Muscle of back (tissue), 11 donors: ENCODE results near the gene PTDSS2. TPM values are rescaled to one million over a fixed set of nuclear protein-coding genes. Genes with fewer than 3 reads are reported as not detected.
"Not testable (repeated sequence)": the region's sequence is repeated elsewhere in the genome, so short reads cannot be mapped to it uniquely, and the experiment has no call there.

Source experiments
- DNase-seq, 3 donors: peaks; one replicate each; pipeline versions ENCODE4 v3.0.0 to v3.0.0-alpha.2; 2013
- polyA plus RNA-seq, 10 donors: library from polyadenylated mRNA; unstranded; fragments of 120-200 nt; gene quantifications; one replicate each; pipeline ENCODE4 v1.2.1, GENCODE V29; 2013; ENCODE audit not compliant: insufficient read length in 10 of 10

Gene PTDSS2
- polyA plus RNA-seq, 10 donors = 23.4 to 31.7 (median 28.1) TPM

DNA sequence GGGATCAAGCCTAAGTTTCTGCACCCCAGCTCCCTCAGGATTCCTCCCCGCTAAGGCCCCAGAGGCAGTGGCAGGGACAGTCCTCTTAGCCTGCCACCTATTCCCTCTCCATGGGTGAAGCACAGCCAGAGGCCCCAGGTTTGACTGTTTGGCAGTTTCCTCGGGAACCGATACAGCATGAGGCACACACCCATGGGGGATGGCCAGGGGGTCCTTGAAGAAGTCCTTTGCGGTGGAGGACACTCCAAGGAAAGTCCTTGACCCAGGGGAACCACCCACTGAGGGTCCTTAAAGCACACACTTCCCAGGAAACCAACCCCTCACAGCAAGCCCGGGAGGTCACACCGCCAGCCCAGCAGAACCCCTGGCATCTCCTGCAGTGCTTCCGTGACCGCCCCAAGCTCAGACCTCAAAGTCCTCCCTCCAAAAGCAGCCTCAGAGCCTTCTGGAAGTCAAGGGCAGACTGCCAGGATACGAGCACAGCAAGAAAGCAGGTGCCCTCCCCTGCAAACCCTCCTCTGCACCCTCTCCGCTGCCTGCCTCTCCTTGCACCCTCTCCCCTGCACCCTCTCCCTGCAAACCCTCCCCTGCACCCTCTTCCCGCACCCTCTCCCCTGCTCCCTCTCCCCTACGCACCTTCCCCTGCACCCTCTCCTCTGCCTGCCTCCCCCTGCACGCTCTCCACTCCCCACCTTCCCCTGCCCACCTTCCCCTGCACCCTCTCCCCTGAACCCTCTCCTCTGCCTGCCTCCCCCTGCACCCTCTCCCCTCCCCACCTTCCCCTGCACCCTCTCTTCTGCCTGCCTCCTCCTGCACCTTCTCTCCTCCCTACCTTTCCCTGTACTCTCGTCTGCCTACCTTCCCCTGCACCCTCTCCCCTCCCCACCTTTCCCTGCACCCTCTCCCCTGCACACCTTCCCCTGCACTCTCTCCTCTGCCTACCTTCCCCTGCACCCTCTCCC, 36.7 kb upstream of the PTDSS2 start:
- no peak for DNase-seq

- DNase-seq = no peak
Observed at GRCh38 chr11:414318-414857, 35.7 kb upstream of the PTDSS2 start.

DNA sequence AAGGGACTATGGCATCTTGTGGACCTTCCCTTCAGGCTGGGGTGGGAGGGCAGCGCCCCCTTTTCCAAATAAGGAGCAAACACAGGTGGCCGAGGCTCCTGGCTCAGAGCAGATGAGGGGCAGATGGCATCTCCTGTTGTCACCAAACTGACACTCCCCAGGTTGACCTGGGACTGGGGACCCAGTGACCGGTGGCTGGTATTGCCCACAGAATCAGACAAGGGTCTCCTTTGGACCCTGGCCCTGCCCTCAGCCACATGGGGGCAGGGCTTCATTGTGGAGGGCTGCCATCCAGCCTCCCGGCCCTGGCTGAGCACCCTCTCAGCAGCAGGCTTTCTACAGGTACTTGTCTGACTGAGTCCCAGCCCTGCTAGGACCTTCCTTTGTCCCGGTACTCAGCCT, 34.4 kb upstream of the PTDSS2 start:
- DNase-seq = no peak

- DNase-seq = no peak
Observed at GRCh38 chr11:416051-416756, 33.9 kb upstream of the PTDSS2 start.

- peak in 1 of 3 donors; percentile 49 for DNase-seq
Observed at GRCh38 chr11:416757-417621, 33.1 kb upstream of the PTDSS2 start.

GRCh38 chr11:417652-418342, 32.3 kb upstream of the PTDSS2 start:
- DNase-seq = no peak

- DNase-seq = no peak
Observed at GRCh38 chr11:418343-419247, 31.5 kb upstream of the PTDSS2 start.

DNA sequence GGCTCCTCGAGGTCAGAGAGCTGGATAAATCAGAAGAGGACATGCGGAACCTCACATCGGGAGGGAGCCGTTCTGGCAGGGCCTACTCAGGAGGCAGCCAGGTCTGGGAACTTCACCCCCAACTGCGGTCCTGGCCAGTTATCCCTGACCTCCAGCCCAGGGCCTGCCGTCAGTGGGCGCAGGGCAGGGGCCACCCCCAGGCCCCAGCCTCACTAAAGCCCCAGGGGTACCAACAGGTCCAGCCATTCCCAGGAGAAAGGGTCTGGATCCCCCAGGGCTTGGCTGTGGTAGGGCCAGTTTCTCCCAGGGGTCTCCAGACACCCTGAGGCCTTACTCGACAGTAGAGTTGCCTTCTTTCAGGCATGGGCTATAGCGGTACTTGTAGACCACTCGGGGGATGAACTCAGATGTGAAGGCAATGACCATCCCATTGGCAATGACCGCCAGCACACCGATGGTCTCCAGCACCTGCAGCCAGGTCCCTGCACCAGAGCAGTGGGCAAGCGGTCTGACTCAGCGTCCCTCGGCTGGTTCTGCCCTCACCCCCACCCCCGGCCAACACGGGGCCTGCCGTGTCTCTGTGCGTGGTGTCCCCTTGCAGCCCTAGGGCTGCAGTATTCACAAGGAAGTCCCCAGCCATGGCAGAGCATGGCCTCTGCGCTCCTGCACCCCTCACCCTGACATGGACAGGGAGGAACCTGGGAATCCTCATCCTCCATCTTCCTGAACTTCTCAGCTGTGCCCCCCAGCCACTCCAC, 30.7 kb upstream of the PTDSS2 start:
- DNase-seq = no peak

GRCh38 chr11:420054-420910, 29.8 kb upstream of the PTDSS2 start:
- no peak for DNase-seq

GRCh38 chr11:420911-421321, 29.2 kb upstream of the PTDSS2 start:
- DNase-seq = no peak

- no peak for DNase-seq
Observed at GRCh38 chr11:422249-422656, 27.8 kb upstream of the PTDSS2 start.

GRCh38 chr11:424232-424631, 25.8 kb upstream of the PTDSS2 start:
- DNase-seq = no peak

DNA sequence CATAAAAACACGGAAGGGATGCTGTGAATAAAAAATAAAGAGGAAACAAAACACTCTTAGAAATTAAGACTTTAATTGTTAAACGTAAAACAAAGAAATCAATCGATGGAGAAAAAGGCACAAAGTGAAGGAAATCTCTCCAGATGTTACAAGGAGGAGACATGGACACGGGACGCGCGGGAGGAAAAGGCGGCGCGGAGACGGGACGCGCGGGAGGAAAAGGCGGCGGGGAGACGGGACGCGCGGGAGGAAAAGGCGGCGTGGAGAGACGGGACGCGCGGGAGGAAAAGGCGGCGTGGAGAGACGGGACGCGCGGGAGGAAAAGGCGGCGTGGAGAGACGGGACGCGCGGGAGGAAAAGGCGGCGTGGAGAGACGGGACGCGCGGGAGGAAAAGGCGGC, 25.3 kb upstream of the PTDSS2 start:
- not testable (repeated sequence) for DNase-seq

- no peak for DNase-seq
Observed at GRCh38 chr11:425301-425700, 24.8 kb upstream of the PTDSS2 start.

DNA sequence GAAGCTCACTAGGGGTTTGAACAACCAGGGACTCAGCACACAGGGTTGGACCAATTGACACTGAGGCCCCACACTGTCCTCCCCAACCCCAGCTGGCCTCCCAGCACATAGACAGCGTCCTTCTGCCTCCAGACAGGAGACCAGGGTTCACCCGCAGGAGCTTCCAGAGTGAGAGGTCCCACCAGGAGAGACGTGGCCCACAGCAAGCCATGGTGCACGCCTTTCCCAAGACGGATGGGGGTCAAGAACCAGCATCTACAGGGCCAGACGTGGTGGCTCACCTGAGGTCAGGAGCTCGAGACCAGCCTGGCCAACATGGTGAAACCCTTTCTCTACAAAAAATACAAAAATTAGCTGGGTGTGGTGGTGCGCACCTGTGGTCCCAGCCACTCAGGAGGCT, 23.2 kb upstream of the PTDSS2 start:
- DNase-seq = no peak

DNA sequence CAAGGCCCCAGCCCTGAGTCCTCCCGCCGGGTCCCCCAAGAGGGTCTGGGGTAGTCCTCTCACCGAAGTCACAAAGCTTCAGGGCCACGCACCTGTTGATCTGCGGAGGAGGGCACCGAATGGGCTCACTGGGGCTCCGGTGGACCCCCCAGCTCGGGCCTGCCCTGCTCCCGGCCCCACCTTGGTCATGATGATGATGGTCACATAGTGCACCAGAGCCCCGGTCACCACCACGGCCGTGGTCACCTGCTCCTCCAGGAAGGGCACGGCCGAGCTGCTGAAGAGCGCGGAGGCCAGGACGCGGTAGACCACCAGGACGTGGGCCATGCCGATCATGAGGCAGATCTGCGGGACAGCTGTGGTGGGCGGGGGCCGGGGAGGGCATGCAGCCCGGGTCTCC, 21.8 kb upstream of the PTDSS2 start:
- DNase-seq = no peak

DNA sequence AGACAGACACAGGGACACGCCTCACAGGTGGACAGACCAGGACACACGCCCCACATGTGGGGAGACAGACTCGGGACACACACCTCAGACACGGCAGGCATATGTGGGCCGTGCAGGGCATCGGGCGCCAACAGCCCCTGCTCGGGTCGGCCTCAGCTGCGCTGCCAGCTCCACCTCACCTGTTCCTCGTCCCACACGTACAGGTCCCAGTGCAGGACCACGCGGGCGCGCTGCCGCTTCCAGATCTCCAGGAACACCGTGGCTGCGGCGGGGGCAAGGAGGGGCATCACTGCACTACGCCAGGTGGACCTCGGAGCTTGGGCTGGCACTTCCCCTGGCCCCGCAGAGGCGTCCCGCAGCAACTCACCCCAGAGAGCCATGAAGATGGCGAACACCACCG, 20.7 kb upstream of the PTDSS2 start:
- no peak for DNase-seq

DNA sequence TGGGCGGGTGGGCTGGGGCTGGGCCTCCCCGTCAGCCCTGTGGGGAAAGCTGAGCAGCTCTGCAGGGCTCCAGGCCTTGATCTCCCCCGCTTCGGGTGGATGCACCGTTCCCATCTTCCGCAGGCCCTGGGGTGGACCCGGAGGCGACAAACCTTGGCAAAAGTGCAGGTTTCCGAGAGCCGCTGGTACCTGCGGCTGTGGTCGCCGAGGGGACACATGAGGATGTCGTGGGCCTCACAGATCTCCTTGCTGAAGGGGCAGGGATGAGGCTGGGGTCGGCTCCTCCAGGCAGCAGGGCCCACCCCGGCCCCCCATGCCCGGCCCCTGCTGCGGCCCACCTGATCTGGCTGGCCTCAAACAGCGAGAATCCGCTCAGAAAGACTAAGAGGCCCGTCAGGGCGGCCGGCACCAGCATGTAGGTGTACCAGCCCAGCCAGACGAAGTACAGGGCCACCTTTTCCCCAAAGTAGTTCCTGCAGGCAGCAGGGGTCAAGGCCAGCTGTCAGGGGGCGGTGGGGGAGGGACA, 20.1 kb upstream of the PTDSS2 start:
- DNase-seq = no peak
